ENCODE data around the gene LYZL4. TPM values are rescaled to one million over a fixed set of nuclear protein-coding genes. Genes with fewer than 3 reads are reported as not detected.
A peak's percentile ranks its signal among the peaks of the same experiment; 100 is the strongest.

LYZL4 gene
- total and polyA plus RNA-seq, 2 of the 13 experiments (the other 11 are each of a cell fraction or from before 2014, with no cell fraction given) = not detected

GRCh38 chr3:42421818-42422796 is 11.7 kb upstream of the LYZL4 start (continued):
- no peak for TF ChIP-seq ZNF720 (CRISPR knock-in tag; IDR thresholded peaks at IDR 0.05)
- TF ChIP-seq ZNF678 (CRISPR knock-in tag; IDR thresholded peaks at IDR 0.05) = no peak
- TF ChIP-seq ZNF562 (CRISPR knock-in tag; IDR thresholded peaks at IDR 0.05; ENCODE audit: borderline replicate concordance) = no peak
- peak; percentile 52; the same call in 1 of the 2 replicates for TF ChIP-seq ZSCAN12 (CRISPR knock-in tag; IDR thresholded peaks at IDR 0.05)
- TF ChIP-seq MEIS2 (CRISPR knock-in tag; IDR thresholded peaks at IDR 0.05) = peak; percentile 81
- peak; percentile 99 for TF ChIP-seq ZNF609 (CRISPR knock-in tag; IDR thresholded peaks at IDR 0.05; ENCODE audit: borderline replicate concordance)
- TF ChIP-seq, protein P1, sequence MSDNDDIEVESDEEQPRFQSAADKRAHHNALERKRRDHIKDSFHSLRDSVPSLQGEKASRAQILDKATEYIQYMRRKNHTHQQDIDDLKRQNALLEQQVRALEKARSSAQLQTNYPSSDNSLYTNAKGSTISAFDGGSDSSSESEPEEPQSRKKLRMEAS (IDR thresholded peaks at IDR 0.05) = peak; percentile 88
- TF ChIP-seq, protein P2, sequence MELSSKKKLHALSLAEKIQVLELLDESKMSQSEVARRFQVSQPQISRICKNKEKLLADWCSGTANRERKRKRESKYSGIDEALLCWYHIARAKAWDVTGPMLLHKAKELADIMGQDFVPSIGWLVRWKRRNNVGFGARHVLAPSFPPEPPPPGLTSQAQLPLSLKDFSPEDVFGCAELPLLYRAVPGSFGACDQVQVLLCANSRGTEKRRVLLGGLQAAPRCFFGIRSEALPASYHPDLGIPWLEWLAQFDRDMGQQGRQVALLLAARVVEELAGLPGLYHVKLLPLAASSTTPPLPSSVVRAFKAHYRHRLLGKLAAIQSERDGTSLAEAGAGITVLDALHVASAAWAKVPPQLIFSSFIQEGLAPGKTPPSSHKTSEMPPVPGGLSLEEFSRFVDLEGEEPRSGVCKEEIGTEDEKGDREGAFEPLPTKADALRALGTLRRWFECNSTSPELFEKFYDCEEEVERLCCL (CRISPR knock-in tag; IDR thresholded peaks at IDR 0.05; ENCODE audit: borderline replicate concordance) = no peak; the same call in 1 of the 2 replicates
- TF ChIP-seq ZNF331 (CRISPR knock-in tag; IDR thresholded peaks at IDR 0.05) = peak; percentile 68; the same call in 1 of the 2 replicates
- TF ChIP-seq ZNF382 (CRISPR knock-in tag; IDR thresholded peaks at IDR 0.05; ENCODE audit: borderline replicate concordance) = no peak
- peak; percentile 84 for TF ChIP-seq SKI (IDR thresholded peaks at IDR 0.05; ENCODE audit: partially characterized antibody)
- TF ChIP-seq, protein P3, sequence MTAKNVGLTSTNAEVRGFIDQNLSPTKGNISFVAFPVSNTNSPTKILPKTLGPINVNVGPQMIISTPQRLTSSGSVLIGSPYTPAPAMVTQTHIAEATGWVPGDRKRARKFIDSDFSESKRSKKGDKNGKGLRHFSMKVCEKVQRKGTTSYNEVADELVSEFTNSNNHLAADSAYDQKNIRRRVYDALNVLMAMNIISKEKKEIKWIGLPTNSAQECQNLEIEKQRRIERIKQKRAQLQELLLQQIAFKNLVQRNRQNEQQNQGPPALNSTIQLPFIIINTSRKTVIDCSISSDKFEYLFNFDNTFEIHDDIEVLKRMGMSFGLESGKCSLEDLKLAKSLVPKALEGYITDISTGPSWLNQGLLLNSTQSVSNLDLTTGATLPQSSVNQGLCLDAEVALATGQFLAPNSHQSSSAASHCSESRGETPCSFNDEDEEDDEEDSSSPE (CRISPR knock-in tag; IDR thresholded peaks at IDR 0.05) = no peak
- TF ChIP-seq NR2F1 (CRISPR knock-in tag; IDR thresholded peaks at IDR 0.05) = peak; percentile 47 to 89; a peak in 3 of 4 replicates
- TF ChIP-seq, protein P4, sequence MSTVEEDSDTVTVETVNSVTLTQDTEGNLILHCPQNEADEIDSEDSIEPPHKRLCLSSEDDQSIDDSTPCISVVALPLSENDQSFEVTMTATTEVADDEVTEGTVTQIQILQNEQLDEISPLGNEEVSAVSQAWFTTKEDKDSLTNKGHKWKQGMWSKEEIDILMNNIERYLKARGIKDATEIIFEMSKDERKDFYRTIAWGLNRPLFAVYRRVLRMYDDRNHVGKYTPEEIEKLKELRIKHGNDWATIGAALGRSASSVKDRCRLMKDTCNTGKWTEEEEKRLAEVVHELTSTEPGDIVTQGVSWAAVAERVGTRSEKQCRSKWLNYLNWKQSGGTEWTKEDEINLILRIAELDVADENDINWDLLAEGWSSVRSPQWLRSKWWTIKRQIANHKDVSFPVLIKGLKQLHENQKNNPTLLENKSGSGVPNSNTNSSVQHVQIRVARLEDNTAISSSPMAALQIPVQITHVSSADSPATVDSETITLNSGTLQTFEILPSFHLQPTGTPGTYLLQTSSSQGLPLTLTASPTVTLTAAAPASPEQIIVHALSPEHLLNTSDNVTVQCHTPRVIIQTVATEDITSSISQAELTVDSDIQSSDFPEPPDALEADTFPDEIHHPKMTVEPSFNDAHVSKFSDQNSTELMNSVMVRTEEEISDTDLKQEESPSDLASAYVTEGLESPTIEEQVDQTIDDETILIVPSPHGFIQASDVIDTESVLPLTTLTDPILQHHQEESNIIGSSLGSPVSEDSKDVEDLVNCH (CRISPR knock-in tag; IDR thresholded peaks at IDR 0.05) = no peak; the same call in 1 of the 2 replicates
- TF ChIP-seq ZNF350 (CRISPR knock-in tag; IDR thresholded peaks at IDR 0.05; ENCODE audit: borderline replicate concordance, low read depth) = no peak
- 0 out of 2 replicates have a peak, but pooled peaks have one; percentile 22 for TF ChIP-seq MXD4 (CRISPR knock-in tag; IDR thresholded peaks at IDR 0.05)

Measured in HepG2 (cell line).